KBM-7 (cell line): Measurements from ENCODE around the gene NPBWR2.

Experiments
- DNase-seq: peaks from one replicate; pipeline ENCODE4 v3.0.0-alpha.2; 2015
- in situ Hi-C: fragments of 300-500 bp; cut with MboI; formaldehyde crosslinking; loops from 2 replicates; pipeline ENCODE4 v1.14.3; 2020; ENCODE audit warnings: low sequenced_read_pairs, low pct_unique_long_range_greater_than_20kb, mixed read lengths

NPBWR2 gene

GRCh38 chr20:64106981-64107735, at the start of gene NPBWR2:
TSS of gene NPBWR2 (minus strand) at chr20:64107565. CDS start at chr20:64106831, 734 bp downstream.
- no peak for DNase-seq
- in situ Hi-C loops, result no loop called here

DNA sequence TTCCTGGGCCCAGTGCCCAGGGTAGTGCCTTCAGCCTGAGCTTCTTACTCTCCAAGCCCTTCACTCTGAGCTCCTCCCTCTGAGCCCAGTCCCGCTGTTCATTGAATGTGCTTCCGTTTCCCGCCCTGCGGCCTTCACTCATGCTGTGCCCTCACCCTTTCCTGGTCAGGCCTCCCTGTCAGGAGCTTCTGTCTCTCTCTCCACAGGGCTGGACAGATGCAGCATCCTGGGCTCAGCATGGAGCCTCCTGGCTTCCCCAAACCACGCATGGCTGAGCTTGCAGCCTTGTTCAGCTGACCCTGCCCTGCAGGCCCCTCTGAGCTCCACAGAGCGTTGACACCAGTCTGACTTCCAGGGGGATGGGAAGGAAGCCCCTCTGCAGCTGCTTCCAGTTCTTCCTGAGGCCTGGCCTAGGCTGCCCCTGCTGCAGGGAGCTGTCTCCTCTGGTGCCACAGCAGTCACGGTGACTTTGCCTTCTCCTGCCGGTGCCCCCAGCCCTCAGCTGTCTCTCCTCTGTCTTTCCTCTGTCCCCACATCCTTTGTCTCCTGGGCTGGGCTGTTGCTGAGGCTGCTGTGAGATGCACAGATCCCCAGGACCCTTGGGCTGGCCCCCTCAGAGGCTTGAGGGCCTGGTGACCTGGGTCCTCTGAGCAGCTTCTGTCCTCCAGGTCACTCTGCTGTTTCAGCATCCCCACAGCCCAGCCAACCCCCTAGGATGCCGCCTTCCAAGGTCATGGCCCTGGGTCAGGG, 48.9 kb upstream of the NPBWR2 start:
- in situ Hi-C loops, result no loop called here
- no peak for DNase-seq

DNA sequence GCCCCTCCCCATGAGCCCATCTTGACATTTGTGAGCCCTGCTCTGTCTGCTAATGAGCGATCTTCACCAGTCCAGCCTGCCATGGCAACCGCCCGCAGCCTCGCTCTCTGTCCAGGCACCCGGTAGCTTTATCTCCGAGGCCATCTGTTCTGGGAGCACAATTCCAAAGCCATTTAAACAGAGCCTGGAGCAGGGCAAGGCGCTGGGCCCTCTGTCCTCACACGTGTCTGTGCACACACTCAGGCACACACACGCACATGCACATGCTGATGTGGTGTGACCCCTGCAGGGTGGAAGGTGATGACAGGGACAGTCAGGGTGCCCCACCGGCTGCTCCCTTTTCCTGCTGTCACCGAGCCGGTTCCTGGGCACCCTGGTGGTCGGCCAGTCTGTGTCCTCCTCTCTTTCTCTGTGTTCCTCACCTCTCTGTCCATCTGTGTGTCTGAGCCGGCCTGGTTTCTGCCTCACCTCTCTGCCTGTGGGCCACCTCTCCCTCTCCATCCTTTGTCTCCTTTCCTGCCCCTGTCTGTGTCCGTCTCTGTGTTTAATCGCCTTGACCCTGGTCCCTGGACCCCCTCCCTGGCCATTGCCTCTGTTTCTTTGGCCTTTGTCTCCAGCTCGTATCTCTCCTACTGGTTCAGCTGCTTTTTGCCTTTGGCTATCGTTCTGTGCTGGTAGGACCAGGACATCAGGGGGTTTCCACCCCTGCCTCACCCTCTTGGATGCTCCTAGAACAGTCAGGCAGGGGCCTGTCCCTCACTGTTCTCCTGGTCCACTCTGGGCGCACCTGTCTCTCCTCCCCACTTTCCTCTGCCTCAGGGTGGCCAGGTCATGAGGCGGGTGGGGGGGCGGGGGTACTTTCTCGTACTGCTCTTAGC, 48.1 kb upstream of the NPBWR2 start:
- in situ Hi-C loops, result no loop called here
- no peak for DNase-seq

GRCh38 chr20:64154590-64155257, 47.4 kb upstream of the NPBWR2 start:
- in situ Hi-C loops, result no loop called here
- no peak for DNase-seq

- in situ Hi-C loops, result no loop called here
- DNase-seq, result no peak
Observed at GRCh38 chr20:64153861-64154589, 46.7 kb upstream of the NPBWR2 start.

- in situ Hi-C loops, result no loop called here
- DNase-seq, result no peak
Observed at GRCh38 chr20:64153410-64153809, 46.0 kb upstream of the NPBWR2 start.

DNA sequence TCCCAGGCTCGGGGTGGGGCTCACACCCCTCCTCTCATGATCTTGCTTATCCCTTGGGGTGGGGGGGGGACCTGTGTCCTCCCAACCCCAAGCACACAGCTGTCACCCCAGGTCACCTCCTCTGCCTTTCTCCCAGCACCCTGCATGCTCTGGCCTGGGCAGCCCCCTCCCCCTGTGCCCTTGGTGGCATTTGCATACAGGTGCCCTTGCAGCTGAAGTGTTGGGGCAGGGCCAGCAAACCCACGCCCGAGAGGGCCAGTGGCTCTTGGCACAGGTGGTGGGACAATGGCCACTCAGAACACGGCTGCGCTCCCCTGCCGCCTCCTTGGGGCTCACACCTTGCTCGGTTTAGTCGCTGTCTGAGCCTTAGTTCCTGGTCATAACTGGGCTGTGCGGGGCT, 45.5 kb upstream of the NPBWR2 start:
- in situ Hi-C loops, result no loop called here
- no peak for DNase-seq

GRCh38 chr20:64151633-64152530, 44.5 kb upstream of the NPBWR2 start:
- in situ Hi-C loops, result no loop called here
- DNase-seq, result no peak

- DNase-seq, result no peak
- in situ Hi-C loops, result no loop called here
Observed at GRCh38 chr20:64150756-64151632, 43.6 kb upstream of the NPBWR2 start.

- no peak for DNase-seq
- in situ Hi-C loops, result no loop called here
Observed at GRCh38 chr20:64149809-64150560, 42.6 kb upstream of the NPBWR2 start.

GRCh38 chr20:64149141-64149540, 41.8 kb upstream of the NPBWR2 start:
- in situ Hi-C loops, result no loop called here
- DNase-seq, result no peak

DNA sequence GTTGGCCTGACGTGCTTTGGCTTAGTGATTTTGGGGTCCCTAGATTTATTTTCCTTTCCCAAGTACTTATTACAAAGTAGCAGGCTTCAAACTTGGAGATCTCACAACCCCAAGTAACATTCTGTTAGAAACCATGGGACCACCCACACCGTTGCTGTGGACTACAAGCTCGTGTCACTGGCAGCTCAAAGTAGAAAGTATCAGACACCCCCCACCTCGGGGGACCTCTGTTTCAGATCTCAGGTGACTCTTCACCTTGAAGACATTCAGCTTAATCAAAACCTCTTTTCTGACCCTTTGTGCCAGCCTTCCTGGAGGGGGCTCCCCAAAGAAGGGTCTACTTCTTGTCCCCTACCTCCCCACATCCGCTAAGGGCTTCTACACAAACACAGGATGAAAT, 41.2 kb upstream of the NPBWR2 start:
- in situ Hi-C loops, result no loop called here
- no peak for DNase-seq

DNA sequence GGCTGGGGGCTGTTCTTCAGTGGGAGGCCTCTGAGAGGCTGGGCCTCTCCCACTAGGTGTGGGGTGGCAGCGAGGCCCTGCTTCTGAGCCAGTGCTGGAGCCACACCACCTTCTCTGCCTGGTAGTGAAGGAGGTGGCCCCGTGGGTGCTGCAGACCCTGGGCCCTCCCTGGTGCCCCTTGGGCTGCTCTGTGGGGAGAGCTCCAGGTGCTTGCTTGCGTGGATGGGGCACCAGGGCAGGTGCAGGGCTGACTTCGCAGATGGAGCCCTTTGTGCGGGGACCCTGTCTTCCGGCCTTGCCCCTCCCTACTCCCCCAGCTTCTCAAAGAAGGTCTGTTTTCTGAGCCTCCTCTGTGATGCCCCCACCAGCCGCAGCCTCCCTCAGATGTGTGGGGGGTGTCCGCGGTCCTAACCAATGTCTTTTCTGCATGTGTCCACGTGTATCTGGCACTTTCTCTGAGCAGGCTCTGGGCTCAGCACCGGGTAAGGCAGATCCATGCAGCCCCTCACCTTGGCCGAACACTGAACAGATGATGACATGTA, 39.6 kb upstream of the NPBWR2 start:
- DNase-seq, result no peak
- in situ Hi-C loops, result no loop called here

GRCh38 chr20:64146301-64146935, 39.1 kb upstream of the NPBWR2 start:
- no peak for DNase-seq
- in situ Hi-C loops, result no loop called here

GRCh38 chr20:64145458-64146300, 38.3 kb upstream of the NPBWR2 start:
- in situ Hi-C loops, result no loop called here
- peak; percentile 15 for DNase-seq
